T-helper 2 cell treated with Interferon-gamma antibody and Interleukin-4, amounts not matched to agents 5 μg/mL and 100 μg/mL, for 36 hours (primary cell): Measurements from ENCODE around the gene NOS3.

Experiments
- DNase-seq: peaks from one replicate; pipeline ENCODE4 v3.0.0; 2021; ENCODE audit warnings: low spot score
- H3K27ac Mint-ChIP-seq: one replicate; pipeline ENCODE4 v1.8.0; 2021; ENCODE audit warnings: mild to moderate bottlenecking, mixed read lengths
- H3K27me3 Mint-ChIP-seq: one replicate; pipeline ENCODE4 v1.8.0; 2021; ENCODE audit warnings: low read depth, mixed read lengths
- H3K36me3 Mint-ChIP-seq: one replicate; pipeline ENCODE4 v1.8.0; 2021; ENCODE audit warnings: low read depth, mixed read lengths
- H3K4me1 Mint-ChIP-seq: one replicate; pipeline ENCODE4 v1.8.0; 2021; ENCODE audit warnings: low read depth, mixed read lengths
- H3K4me3 Mint-ChIP-seq: one replicate; pipeline ENCODE4 v1.8.0; 2022; ENCODE audit warnings: mild to moderate bottlenecking, moderate library complexity, mixed read lengths
- H3K9me3 Mint-ChIP-seq: one replicate; pipeline ENCODE4 v1.8.0; 2021; ENCODE audit warnings: mixed read lengths

NOS3 gene

GRCh38 chr7:150992051-150992640 is 1.3 kb downstream of the NOS3 start:
- no peak for DNase-seq
- H3K36me3 Mint-ChIP-seq = no peaks in the 10 kb centered on the region
- H3K4me3 Mint-ChIP-seq = no peak overlapping the region
- peaks cover 23% of the 10 kb centered on the region for H3K4me1 Mint-ChIP-seq
- peaks cover 19% of the 10 kb centered on the region for H3K27me3 Mint-ChIP-seq
- no peak overlapping the region for H3K27ac Mint-ChIP-seq
- peaks cover 6% of the 10 kb centered on the region for H3K9me3 Mint-ChIP-seq

- DNase-seq = no peak
- Mint-ChIP-seq H3K4me3 (no peak overlapping the region), H3K36me3 (no peaks in the 10 kb centered on the region), H3K4me1 (peaks cover 25% of the 10 kb centered on the region), H3K9me3 (peaks cover 6% of the 10 kb centered on the region), H3K27ac (no peak overlapping the region), H3K27me3 (peaks cover 19% of the 10 kb centered on the region)
These were observed 2.1 kb downstream of the NOS3 start for GRCh38 chr7:150992833-150993302.

GRCh38 chr7:150993511-150993910 is 2.7 kb downstream of the NOS3 start:
- Mint-ChIP-seq H3K9me3 (peaks cover 6% of the 10 kb centered on the region), H3K4me3 (no peak overlapping the region), H3K4me1 (peaks cover 20% of the 10 kb centered on the region), H3K27ac (no peak overlapping the region), H3K36me3 (no peaks in the 10 kb centered on the region), H3K27me3 (peaks cover 12% of the 10 kb centered on the region)
- DNase-seq = no peak

- H3K4me3 Mint-ChIP-seq = peak overlapping the region; percentile 48
- peaks cover 6% of the 10 kb centered on the region for H3K9me3 Mint-ChIP-seq
These were observed 3.5 kb downstream of the NOS3 start for GRCh38 chr7:150994141-150994837.

GRCh38 chr7:150994838-150995510 is 4.2 kb downstream of the NOS3 start:
- Mint-ChIP-seq H3K4me3 (peak overlapping the region; percentile 48), H3K9me3 (peaks cover 6% of the 10 kb centered on the region), H3K36me3 (no peaks in the 10 kb centered on the region), H3K4me1 (peaks cover 15% of the 10 kb centered on the region), H3K27me3 (peaks cover 8% of the 10 kb centered on the region), H3K27ac (no peak overlapping the region)
- no peak for DNase-seq

More at GRCh38 chr7:150994141-150994837, 3.5 kb downstream of the NOS3 start:
- no peak for DNase-seq
- H3K27me3 Mint-ChIP-seq = peaks cover 11% of the 10 kb centered on the region
- no peaks in the 10 kb centered on the region for H3K36me3 Mint-ChIP-seq
- no peak overlapping the region for H3K27ac Mint-ChIP-seq
- H3K4me1 Mint-ChIP-seq = peaks cover 15% of the 10 kb centered on the region

GRCh38 chr7:150996376-150997074 is 5.7 kb downstream of the NOS3 start:
- no peak overlapping the region for H3K27ac Mint-ChIP-seq
- H3K9me3 Mint-ChIP-seq = no peaks in the 10 kb centered on the region
- no peaks in the 10 kb centered on the region for H3K36me3 Mint-ChIP-seq
- H3K4me3 Mint-ChIP-seq = no peak overlapping the region
- no peak for DNase-seq
- H3K27me3 Mint-ChIP-seq = no peaks in the 10 kb centered on the region
- H3K4me1 Mint-ChIP-seq = peaks cover 19% of the 10 kb centered on the region

- Mint-ChIP-seq H3K9me3 (no peaks in the 10 kb centered on the region), H3K4me3 (no peak overlapping the region), H3K36me3 (no peaks in the 10 kb centered on the region), H3K27me3 (no peaks in the 10 kb centered on the region), H3K4me1 (peaks cover 19% of the 10 kb centered on the region), H3K27ac (no peak overlapping the region)
- no peak for DNase-seq
These were observed 6.3 kb downstream of the NOS3 start for GRCh38 chr7:150997075-150997511.

- Mint-ChIP-seq H3K27me3 (no peaks in the 10 kb centered on the region), H3K4me3 (no peak overlapping the region), H3K27ac (no peak overlapping the region), H3K9me3 (no peaks in the 10 kb centered on the region), H3K36me3 (no peaks in the 10 kb centered on the region), H3K4me1 (peaks cover 18% of the 10 kb centered on the region)
- DNase-seq = no peak
These were observed 7.0 kb downstream of the NOS3 start for GRCh38 chr7:150997817-150998216.

- Mint-ChIP-seq H3K36me3 (no peaks in the 10 kb centered on the region), H3K4me3 (no peak overlapping the region), H3K27ac (no peak overlapping the region), H3K9me3 (no peaks in the 10 kb centered on the region), H3K4me1 (peaks cover 18% of the 10 kb centered on the region), H3K27me3 (no peaks in the 10 kb centered on the region)
- DNase-seq = no peak
These were observed 7.5 kb downstream of the NOS3 start for GRCh38 chr7:150998341-150998740.

GRCh38 chr7:150999001-150999400 is 8.2 kb downstream of the NOS3 start:
- Mint-ChIP-seq H3K36me3 (no peaks in the 10 kb centered on the region), H3K4me1 (peaks cover 16% of the 10 kb centered on the region), H3K9me3 (no peaks in the 10 kb centered on the region), H3K4me3 (no peak overlapping the region), H3K27me3 (no peaks in the 10 kb centered on the region), H3K27ac (no peak overlapping the region)
- no peak for DNase-seq

- Mint-ChIP-seq H3K27me3 (no peaks in the 10 kb centered on the region), H3K36me3 (no peaks in the 10 kb centered on the region), H3K4me3 (no peak overlapping the region), H3K9me3 (no peaks in the 10 kb centered on the region), H3K4me1 (peaks cover 12% of the 10 kb centered on the region), H3K27ac (no peak overlapping the region)
- DNase-seq = no peak
These were observed 8.8 kb downstream of the NOS3 start for GRCh38 chr7:150999497-151000230.

GRCh38 chr7:151000897-151001495 is 10.2 kb downstream of the NOS3 start:
- no peak overlapping the region for H3K4me3 Mint-ChIP-seq
- H3K36me3 Mint-ChIP-seq = peaks cover 2% of the 10 kb centered on the region
- H3K4me1 Mint-ChIP-seq = peaks cover 12% of the 10 kb centered on the region
- H3K9me3 Mint-ChIP-seq = no peaks in the 10 kb centered on the region
- H3K27ac Mint-ChIP-seq = no peak overlapping the region
- DNase-seq = no peak
- H3K27me3 Mint-ChIP-seq = no peaks in the 10 kb centered on the region

- no peak overlapping the region for H3K27ac Mint-ChIP-seq
These were observed 10.7 kb downstream of the NOS3 start for GRCh38 chr7:151001546-151001945.

More at GRCh38 chr7:151001546-151001945, 10.7 kb downstream of the NOS3 start:
- Mint-ChIP-seq H3K27me3 (no peaks in the 10 kb centered on the region), H3K4me1 (peaks cover 12% of the 10 kb centered on the region), H3K36me3 (peaks cover 2% of the 10 kb centered on the region), H3K4me3 (no peak overlapping the region), H3K9me3 (no peaks in the 10 kb centered on the region)
- no peak for DNase-seq
